ENCODE measurements around the gene YIPF6.
A peak's percentile ranks its signal among the peaks of the same experiment; 100 is the strongest.
"Not testable (repeated sequence)": the region's sequence is repeated elsewhere in the genome, so short reads cannot be mapped to it uniquely, and the experiment has no call there.

Gene YIPF6

GRCh38 chrX:68487254-68487653, 11.6 kb upstream of the YIPF6 start:
- TF ChIP-seq, protein P1, sequence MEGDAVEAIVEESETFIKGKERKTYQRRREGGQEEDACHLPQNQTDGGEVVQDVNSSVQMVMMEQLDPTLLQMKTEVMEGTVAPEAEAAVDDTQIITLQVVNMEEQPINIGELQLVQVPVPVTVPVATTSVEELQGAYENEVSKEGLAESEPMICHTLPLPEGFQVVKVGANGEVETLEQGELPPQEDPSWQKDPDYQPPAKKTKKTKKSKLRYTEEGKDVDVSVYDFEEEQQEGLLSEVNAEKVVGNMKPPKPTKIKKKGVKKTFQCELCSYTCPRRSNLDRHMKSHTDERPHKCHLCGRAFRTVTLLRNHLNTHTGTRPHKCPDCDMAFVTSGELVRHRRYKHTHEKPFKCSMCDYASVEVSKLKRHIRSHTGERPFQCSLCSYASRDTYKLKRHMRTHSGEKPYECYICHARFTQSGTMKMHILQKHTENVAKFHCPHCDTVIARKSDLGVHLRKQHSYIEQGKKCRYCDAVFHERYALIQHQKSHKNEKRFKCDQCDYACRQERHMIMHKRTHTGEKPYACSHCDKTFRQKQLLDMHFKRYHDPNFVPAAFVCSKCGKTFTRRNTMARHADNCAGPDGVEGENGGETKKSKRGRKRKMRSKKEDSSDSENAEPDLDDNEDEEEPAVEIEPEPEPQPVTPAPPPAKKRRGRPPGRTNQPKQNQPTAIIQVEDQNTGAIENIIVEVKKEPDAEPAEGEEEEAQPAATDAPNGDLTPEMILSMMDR (IDR thresholded peaks at IDR 0.05; ENCODE audit: unreplicated experiment in 3 of 3): no peak
- no peak overlapping the region for H3K27ac Mint-ChIP-seq
- no peak overlapping the region for H3K4me3 Mint-ChIP-seq
- no peaks in the 10 kb centered on the region for H3K9me3 Mint-ChIP-seq
- H3K36me3 Mint-ChIP-seq (ENCODE audit: low read depth): no peaks in the 10 kb centered on the region
- H3K27me3 Mint-ChIP-seq (ENCODE audit: low read depth): no peaks in the 10 kb centered on the region
- H3K4me1 Mint-ChIP-seq: no peaks in the 10 kb centered on the region

DNA sequence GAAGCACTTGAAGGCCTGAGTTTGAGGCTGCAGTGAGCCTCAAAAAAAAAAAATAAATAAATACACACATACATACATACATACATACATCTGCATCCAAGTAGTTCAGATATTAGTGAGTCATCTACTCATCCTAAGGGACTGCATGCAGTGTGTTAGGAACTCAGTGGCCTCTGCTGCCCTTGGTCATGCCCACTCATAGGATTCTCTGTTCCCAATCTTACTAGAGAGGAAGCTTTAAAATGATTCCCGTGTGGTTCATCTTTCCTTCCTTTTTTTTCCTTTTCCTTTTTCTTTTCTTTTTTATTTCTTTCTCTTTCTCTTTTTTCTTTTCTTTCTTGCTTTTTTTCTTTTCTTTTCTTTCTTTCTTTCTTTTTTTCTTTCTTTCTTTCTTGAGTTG, 10.9 kb upstream of the YIPF6 start:
- H3K9me3 Mint-ChIP-seq: peaks cover 2% of the 10 kb centered on the region
- H3K4me1 Mint-ChIP-seq: no peaks in the 10 kb centered on the region
- no peak overlapping the region for H3K4me3 Mint-ChIP-seq
- TF ChIP-seq, protein P1 (IDR thresholded peaks at IDR 0.05; ENCODE audit: unreplicated experiment in 3 of 3): no peak
- no peaks in the 10 kb centered on the region for H3K27me3 Mint-ChIP-seq (ENCODE audit: low read depth)
- no peaks in the 10 kb centered on the region for H3K36me3 Mint-ChIP-seq (ENCODE audit: low read depth)
- H3K27ac Mint-ChIP-seq: no peak overlapping the region

DNA sequence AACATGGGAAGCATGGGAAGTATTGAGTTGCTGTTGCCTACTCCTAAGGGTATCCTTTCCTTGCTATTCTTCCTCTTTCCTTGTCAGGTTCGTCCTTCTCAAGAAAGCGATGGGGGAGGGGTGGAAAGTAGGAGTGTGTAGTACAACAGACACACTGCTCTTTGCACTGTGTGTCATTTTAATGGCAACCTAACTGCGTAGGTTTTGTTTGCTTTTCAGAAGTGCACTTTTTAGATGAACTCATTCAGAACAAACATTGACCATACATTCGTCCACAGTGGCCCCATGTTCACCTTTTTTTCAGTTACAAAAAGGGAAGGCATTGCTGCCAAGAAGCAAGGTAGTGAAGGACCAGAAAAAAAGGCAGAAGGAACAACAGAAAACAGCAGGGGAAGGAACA, 10.2 kb upstream of the YIPF6 start:
- Mint-ChIP-seq H3K9me3 (peaks cover 2% of the 10 kb centered on the region), H3K27me3 (ENCODE audit: low read depth) (no peaks in the 10 kb centered on the region), H3K4me3 (no peak overlapping the region), H3K36me3 (ENCODE audit: low read depth) (no peaks in the 10 kb centered on the region), H3K27ac (no peak overlapping the region), H3K4me1 (no peaks in the 10 kb centered on the region)
- TF ChIP-seq, protein P1 (IDR thresholded peaks at IDR 0.05; ENCODE audit: unreplicated experiment in 3 of 3): no peak

- no peaks in the 10 kb centered on the region for H3K36me3 Mint-ChIP-seq (ENCODE audit: low read depth)
- no peaks in the 10 kb centered on the region for H3K4me1 Mint-ChIP-seq
- H3K9me3 Mint-ChIP-seq: peaks cover 2% of the 10 kb centered on the region
- H3K27me3 Mint-ChIP-seq (ENCODE audit: low read depth): no peaks in the 10 kb centered on the region
- no peak overlapping the region for H3K4me3 Mint-ChIP-seq
- TF ChIP-seq, protein P1 (IDR thresholded peaks at IDR 0.05; ENCODE audit: unreplicated experiment in 3 of 3): peak; percentile 26 to 38 (median 27)
- no peak overlapping the region for H3K27ac Mint-ChIP-seq
Observed at GRCh38 chrX:68490644-68491043, 8.2 kb upstream of the YIPF6 start.

GRCh38 chrX:68492583-68492982, 6.3 kb upstream of the YIPF6 start:
- H3K36me3 Mint-ChIP-seq (ENCODE audit: low read depth): no peaks in the 10 kb centered on the region
- H3K4me3 Mint-ChIP-seq: no peak overlapping the region
- no peaks in the 10 kb centered on the region for H3K27me3 Mint-ChIP-seq (ENCODE audit: low read depth)
- TF ChIP-seq, protein P1 (IDR thresholded peaks at IDR 0.05; ENCODE audit: unreplicated experiment in 3 of 3): no peak
- peaks cover 4% of the 10 kb centered on the region for H3K9me3 Mint-ChIP-seq
- no peak overlapping the region for H3K27ac Mint-ChIP-seq
- no peaks in the 10 kb centered on the region for H3K4me1 Mint-ChIP-seq

- not testable (repeated sequence) for H3K36me3 Mint-ChIP-seq (ENCODE audit: low read depth); H3K4me1 Mint-ChIP-seq; H3K4me3 Mint-ChIP-seq; H3K27me3 Mint-ChIP-seq (ENCODE audit: low read depth); H3K27ac Mint-ChIP-seq; H3K9me3 Mint-ChIP-seq
Observed at GRCh38 chrX:68493776-68494175, 5.1 kb upstream of the YIPF6 start.
